Astrocyte of the cerebellum (primary cell): Measurements from ENCODE around the gene SERPINB4.
"Not testable (repeated sequence)": the region's sequence is repeated elsewhere in the genome, so short reads cannot be mapped to it uniquely, and the experiment has no call there.

Experiments used
- DNase-seq: peaks from one replicate; pipeline ENCODE4 v3.0.0-alpha.2; 2011; ENCODE audit warnings: low read depth
- H3K4me3 ChIP-seq: 2 replicates; pipeline ENCODE4 v1.5.1; 2011; ENCODE audit warnings: mild to moderate bottlenecking, low read depth, low read length, moderate library complexity
- in situ Hi-C: cut with HindIII; loops from 2 replicates; pipeline ENCODE4 v1.10.0; 2017; ENCODE audit warnings: low sequenced_read_pairs
- TF ChIP-seq, protein P1 (sequence below): IDR thresholded peaks from 2 replicates; pipeline ENCODE4 v1.5.1; 2012; ENCODE audit warnings: low read length, low read depth, moderate library complexity, mild to moderate bottlenecking; ENCODE audit errors: missing control alignments

Gene SERPINB4

DNA sequence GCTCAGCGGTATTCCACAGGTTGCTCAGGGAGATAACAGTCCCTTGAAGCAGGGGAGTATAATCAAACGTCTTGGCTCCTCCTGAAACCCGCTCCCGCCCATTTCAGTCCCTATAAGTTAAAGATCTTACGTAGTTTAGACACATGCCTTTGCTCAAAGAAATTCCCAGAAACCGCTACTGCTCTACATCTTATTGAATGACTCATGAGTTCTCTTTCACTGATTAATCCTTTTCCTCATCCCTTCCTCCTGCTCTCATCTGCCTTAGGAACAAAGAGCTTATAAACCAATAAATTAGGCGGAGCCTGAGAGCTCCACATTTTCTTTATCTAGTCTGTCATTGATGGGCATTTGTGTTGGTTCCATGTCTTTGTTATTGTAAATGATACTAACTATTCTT lies 4.2 kb upstream of the SERPINB4 start:
- no peak for DNase-seq
- no peak overlapping the region for H3K4me3 ChIP-seq
- TF ChIP-seq, protein P1, sequence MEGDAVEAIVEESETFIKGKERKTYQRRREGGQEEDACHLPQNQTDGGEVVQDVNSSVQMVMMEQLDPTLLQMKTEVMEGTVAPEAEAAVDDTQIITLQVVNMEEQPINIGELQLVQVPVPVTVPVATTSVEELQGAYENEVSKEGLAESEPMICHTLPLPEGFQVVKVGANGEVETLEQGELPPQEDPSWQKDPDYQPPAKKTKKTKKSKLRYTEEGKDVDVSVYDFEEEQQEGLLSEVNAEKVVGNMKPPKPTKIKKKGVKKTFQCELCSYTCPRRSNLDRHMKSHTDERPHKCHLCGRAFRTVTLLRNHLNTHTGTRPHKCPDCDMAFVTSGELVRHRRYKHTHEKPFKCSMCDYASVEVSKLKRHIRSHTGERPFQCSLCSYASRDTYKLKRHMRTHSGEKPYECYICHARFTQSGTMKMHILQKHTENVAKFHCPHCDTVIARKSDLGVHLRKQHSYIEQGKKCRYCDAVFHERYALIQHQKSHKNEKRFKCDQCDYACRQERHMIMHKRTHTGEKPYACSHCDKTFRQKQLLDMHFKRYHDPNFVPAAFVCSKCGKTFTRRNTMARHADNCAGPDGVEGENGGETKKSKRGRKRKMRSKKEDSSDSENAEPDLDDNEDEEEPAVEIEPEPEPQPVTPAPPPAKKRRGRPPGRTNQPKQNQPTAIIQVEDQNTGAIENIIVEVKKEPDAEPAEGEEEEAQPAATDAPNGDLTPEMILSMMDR = no peak
- in situ Hi-C loops = no loop called here

DNA sequence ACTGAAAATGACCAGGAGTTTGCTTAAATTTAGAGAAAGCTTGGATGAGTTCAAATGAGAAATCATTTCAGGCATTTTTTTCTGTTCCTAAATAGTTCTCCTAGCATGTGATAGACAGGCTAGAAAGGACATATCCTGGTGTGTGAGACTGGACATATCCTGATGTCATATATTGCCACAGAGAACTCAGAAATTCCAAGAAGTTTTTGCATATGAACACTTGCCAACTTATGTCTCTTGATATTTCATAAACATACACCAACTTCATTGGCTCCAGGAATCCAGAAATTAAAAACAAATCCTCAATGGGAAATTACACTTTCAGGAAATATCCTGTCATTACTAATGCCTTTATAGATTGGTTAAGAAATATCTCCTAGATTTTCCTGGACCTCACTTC lies 2.9 kb upstream of the SERPINB4 start:
- TF ChIP-seq, protein P1 = no peak
- no peak for DNase-seq
- no peak overlapping the region for H3K4me3 ChIP-seq
- in situ Hi-C loops = no loop called here

GRCh38 chr18:63644694-63645093 lies 638 bp upstream of the SERPINB4 start:
- H3K4me3 ChIP-seq, DNase-seq, in situ Hi-C loops: not testable (repeated sequence)

- DNase-seq, in situ Hi-C loops, H3K4me3 ChIP-seq: not testable (repeated sequence)
Observed at GRCh38 chr18:63642668-63643356, 1.2 kb downstream of the SERPINB4 start.

GRCh38 chr18:63641157-63641680 lies 2.8 kb downstream of the SERPINB4 start:
- DNase-seq, H3K4me3 ChIP-seq, in situ Hi-C loops: not testable (repeated sequence)

- no peak overlapping the region for H3K4me3 ChIP-seq
- TF ChIP-seq, protein P1 = no peak
- no peak for DNase-seq
- in situ Hi-C loops = no loop called here
Observed at GRCh38 chr18:63637703-63638102, 6.4 kb downstream of the SERPINB4 start.

GRCh38 chr18:63627819-63628218 lies 16.2 kb downstream of the SERPINB4 start:
- TF ChIP-seq, protein P1 = no peak
- H3K4me3 ChIP-seq = no peak overlapping the region
- in situ Hi-C loops = no loop called here
- DNase-seq = no peak

DNA sequence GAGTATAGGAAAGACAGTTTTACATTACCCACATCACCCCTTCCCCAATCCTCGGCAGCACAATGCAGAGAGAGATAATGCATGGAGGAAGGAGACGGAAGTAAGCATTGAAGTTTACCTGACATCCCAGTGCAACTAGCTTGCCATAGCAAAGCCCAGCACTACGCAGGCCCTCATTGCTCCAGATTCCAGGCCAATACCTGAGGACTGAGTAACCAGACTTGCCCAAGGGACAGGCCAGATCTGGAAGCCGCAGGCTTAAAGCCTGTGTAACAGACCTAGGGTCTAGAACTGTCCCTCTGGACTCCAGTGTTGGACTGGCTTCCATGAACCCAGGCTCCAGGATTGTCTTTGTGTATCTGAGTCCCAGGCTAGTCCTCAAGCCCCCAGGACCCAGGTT lies 17.6 kb downstream of the SERPINB4 start:
- in situ Hi-C loops = no loop called here
- H3K4me3 ChIP-seq = no peak overlapping the region
- TF ChIP-seq, protein P1 = no peak
- no peak for DNase-seq
